A673 (cell line): ENCODE data around the gene TPST1. TPM values are rescaled to one million over a fixed set of nuclear protein-coding genes. Genes with fewer than 3 reads are reported as not detected.

Source experiments
- BruUV-seq: library from RNA; stranded (reverse); fragments of 400-500 nt; replicated peaks from 2 replicates; lab custom pipeline; 2021; lab: Mats Ljungman, UMichigan
- CTCF ChIA-PET: fragments of 300-600 bp; sonication (Branson Sonifier 250); formaldehyde crosslinking; loops from one replicate; lab custom pipeline; 2022; ENCODE audit warnings: antibody characterized with exemption; lab: Charles Lee
- POLR2A ChIA-PET: fragments of 300-600 bp; sonication (Branson Sonifier 250); formaldehyde crosslinking; loops from one replicate; lab custom pipeline; 2022; ENCODE audit warnings: antibody characterized with exemption; ENCODE audit not compliant: low non-redundant PET; lab: Charles Lee
- DNase-seq: peaks from one replicate; pipeline ENCODE4 v3.0.0-alpha.2; 2015; ENCODE audit warnings: low spot score
- H3K27ac ChIP-seq: fragments of 200-600 bp; sonication (generic); 2 replicates; pipeline ENCODE4 v1.5.1; 2016; ENCODE audit warnings: mixed run types, low read depth, mild to moderate bottlenecking, mixed read lengths, antibody characterized with exemption, low read length; ENCODE audit not compliant: poor library complexity, severe bottlenecking
- H3K27me3 ChIP-seq: fragments of 200-600 bp; sonication (generic); replicated peaks from 2 replicates; pipeline ENCODE4 v1.6.1; 2017; ENCODE audit warnings: mixed run types, low read depth, mild to moderate bottlenecking, mixed read lengths, antibody characterized with exemption, low read length; ENCODE audit not compliant: insufficient read depth, poor library complexity
- H3K36me3 ChIP-seq: fragments of 200-600 bp; sonication (generic); 2 replicates; pipeline ENCODE4 v1.6.1; 2016; ENCODE audit warnings: mixed run types, mild to moderate bottlenecking, mixed read lengths, antibody characterized with exemption, low read length; ENCODE audit not compliant: insufficient read depth, poor library complexity, severe bottlenecking
- H3K4me1 ChIP-seq: fragments of 200-600 bp; sonication (generic); 2 replicates; pipeline ENCODE4 v1.6.1; 2017; ENCODE audit warnings: mixed run types, mild to moderate bottlenecking, mixed read lengths, antibody characterized with exemption, low read length; ENCODE audit not compliant: insufficient read depth, poor library complexity, severe bottlenecking
- H3K4me3 ChIP-seq: fragments of 200-600 bp; sonication (generic); 2 replicates; pipeline ENCODE4 v1.5.1; 2016; ENCODE audit warnings: low read depth, mixed run types, mild to moderate bottlenecking, mixed read lengths, low read length; ENCODE audit not compliant: poor library complexity, severe bottlenecking
- H3K9me3 ChIP-seq: fragments of 200-600 bp; sonication (generic); 2 replicates; pipeline ENCODE4 v1.6.1; 2016; ENCODE audit warnings: mixed run types, low read depth, mild to moderate bottlenecking, mixed read lengths, antibody characterized with exemption, low read length; ENCODE audit not compliant: poor library complexity, severe bottlenecking
- EZH2 ChIP-seq: fragments of 200-600 bp; sonication (generic); IDR thresholded peaks from 2 replicates; pipeline ENCODE4 v1.6.1; 2017; ENCODE audit warnings: borderline replicate concordance, low read depth, mild to moderate bottlenecking, mixed read lengths, antibody characterized with exemption, low read length; ENCODE audit not compliant: poor library complexity, severe bottlenecking
- intact Hi-C: fragments of 100-400 bp; cut with micrococcal nuclease; formaldehyde crosslinking; loops from one replicate; pipeline ENCODE4 v1.10.0; 2022; ENCODE audit not compliant: unreplicated experiment
- total RNA-seq: library from RNA; stranded (reverse); gene quantifications from 2 replicates; pipeline ENCODE4 v1.2.3, GENCODE V29; 2021
- TF ChIP-seq, protein P1 (sequence below): fragments of 300-800, 200-600 bp; sonication (generic); conservative IDR thresholded peaks from 2 replicates; pipeline ENCODE4 v1.5.1; 2017; ENCODE audit warnings: low read depth, mild to moderate bottlenecking, antibody characterized with exemption, low read length, moderate library complexity, mixed read lengths

The TPST1 gene
- total RNA-seq, 1 experiment from 2014 or later: 8.0 TPM

DNA sequence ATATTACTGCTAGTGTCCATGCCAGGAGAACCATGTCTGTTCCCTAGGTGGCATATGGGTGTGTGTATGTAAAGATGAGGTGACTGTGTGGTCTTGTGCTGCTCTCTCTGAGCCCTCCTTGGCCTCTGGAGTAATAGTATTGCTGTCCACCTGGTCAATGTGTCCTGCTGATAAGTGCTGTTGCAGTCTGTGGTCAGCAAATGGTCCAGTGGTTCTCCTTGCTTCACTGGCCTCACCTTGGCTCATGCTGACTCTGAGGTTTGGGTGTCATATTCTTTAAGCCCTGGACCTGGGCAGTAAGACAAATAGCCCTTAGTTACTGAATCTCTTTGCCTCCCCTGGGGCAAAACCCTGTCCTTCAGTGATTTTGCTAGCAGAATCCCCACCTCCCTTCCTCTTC is 56.8 kb downstream of the TPST1 start:
- CTCF ChIA-PET: no interaction called here

DNA sequence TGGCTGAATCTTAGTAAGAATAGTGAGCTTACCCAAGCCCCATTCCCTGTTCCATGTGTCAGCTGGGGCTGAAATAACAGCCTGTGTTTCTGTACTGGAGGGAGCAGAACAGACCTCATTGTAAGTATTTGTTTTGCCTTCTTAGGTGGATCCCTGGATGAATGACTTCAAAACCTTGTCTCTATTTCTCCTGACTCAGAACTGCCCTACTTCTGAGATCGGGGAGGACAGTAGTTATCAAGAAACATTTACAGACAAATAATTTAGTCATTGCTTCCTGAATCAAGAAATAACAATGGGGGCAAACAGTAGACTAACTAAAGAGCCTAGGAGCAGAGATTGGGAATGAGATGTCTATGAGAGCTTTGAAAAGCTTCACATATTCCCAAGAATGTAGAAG is 58.8 kb downstream of the TPST1 start:
- Histone ChIP-seq H3K4me3 (no peak overlapping the region), H3K27ac (no peak overlapping the region), H3K27me3 (no peaks in the 10 kb centered on the region), H3K9me3 (peaks cover 34% of the 10 kb centered on the region), H3K4me1 (no peaks in the 10 kb centered on the region), H3K36me3 (no peaks in the 10 kb centered on the region)
- intact Hi-C loops: no loop called here
- TF ChIP-seq EZH2: no peak
- TF ChIP-seq, protein P1, sequence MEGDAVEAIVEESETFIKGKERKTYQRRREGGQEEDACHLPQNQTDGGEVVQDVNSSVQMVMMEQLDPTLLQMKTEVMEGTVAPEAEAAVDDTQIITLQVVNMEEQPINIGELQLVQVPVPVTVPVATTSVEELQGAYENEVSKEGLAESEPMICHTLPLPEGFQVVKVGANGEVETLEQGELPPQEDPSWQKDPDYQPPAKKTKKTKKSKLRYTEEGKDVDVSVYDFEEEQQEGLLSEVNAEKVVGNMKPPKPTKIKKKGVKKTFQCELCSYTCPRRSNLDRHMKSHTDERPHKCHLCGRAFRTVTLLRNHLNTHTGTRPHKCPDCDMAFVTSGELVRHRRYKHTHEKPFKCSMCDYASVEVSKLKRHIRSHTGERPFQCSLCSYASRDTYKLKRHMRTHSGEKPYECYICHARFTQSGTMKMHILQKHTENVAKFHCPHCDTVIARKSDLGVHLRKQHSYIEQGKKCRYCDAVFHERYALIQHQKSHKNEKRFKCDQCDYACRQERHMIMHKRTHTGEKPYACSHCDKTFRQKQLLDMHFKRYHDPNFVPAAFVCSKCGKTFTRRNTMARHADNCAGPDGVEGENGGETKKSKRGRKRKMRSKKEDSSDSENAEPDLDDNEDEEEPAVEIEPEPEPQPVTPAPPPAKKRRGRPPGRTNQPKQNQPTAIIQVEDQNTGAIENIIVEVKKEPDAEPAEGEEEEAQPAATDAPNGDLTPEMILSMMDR: no peak
- DNase-seq: no peak
- POLR2A ChIA-PET: no interaction called here
- BruUV-seq: no TSS peak
- CTCF ChIA-PET: no interaction called here

More for the DNA sequence above, 56.8 kb downstream of the TPST1 start:
- Histone ChIP-seq H3K4me3 (no peak overlapping the region), H3K27me3 (no peaks in the 10 kb centered on the region), H3K27ac (no peak overlapping the region), H3K9me3 (peaks cover 34% of the 10 kb centered on the region), H3K4me1 (no peaks in the 10 kb centered on the region), H3K36me3 (no peaks in the 10 kb centered on the region)
- no TSS peak for BruUV-seq
- intact Hi-C loops: no loop called here
- TF ChIP-seq, protein P1: no peak
- no peak for TF ChIP-seq EZH2
- POLR2A ChIA-PET: no interaction called here
- DNase-seq: no peak

DNA sequence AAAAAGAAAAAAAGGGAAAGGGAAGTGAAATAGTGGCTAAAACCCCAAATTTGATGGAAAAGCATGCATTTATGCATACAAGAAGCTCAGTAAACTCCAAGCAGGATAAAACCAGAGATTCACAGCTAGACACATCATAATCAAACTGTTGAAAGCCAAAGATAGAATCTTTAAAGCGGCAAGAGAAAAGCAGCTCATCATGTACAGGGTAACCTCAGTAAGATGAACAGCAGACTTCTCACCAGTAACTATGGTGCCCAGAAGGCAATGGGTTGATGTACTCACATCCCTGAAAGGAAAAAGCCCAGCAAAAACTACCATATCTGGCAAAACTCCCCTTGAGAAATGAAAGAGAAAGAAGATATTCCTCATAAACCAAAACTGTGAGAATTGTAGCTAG is 60.4 kb downstream of the TPST1 start:
- Histone ChIP-seq H3K36me3 (no peaks in the 10 kb centered on the region), H3K4me1 (no peaks in the 10 kb centered on the region), H3K27ac (no peak overlapping the region), H3K27me3 (no peaks in the 10 kb centered on the region), H3K4me3 (no peak overlapping the region), H3K9me3 (peaks cover 34% of the 10 kb centered on the region)
- TF ChIP-seq, protein P1: no peak
- no peak for TF ChIP-seq EZH2
- CTCF ChIA-PET: no interaction called here
- POLR2A ChIA-PET: no interaction called here
- BruUV-seq: no TSS peak
- intact Hi-C loops: no loop called here
- peak; percentile 21 for DNase-seq
